Muscle of leg (tissue), 11 donors: ENCODE measurements around the gene TMBIM6. TPM values are rescaled to one million over a fixed set of nuclear protein-coding genes. Genes with fewer than 3 reads are reported as not detected.

Source experiments
- DNase-seq: peaks from one replicate; pipeline ENCODE4 v3.0.0; 2013
- H3K27ac ChIP-seq: one replicate; pipeline ENCODE4 v1.5.1; 2013; ENCODE audit warnings: mild to moderate bottlenecking, low read length, control low read depth
- H3K27me3 ChIP-seq: one replicate; pipeline ENCODE4 v1.6.1; 2013; ENCODE audit warnings: low read length; ENCODE audit not compliant: control insufficient read depth, insufficient read depth
- H3K36me3 ChIP-seq: one replicate; pipeline ENCODE4 v1.6.1; 2013; ENCODE audit warnings: low read length; ENCODE audit not compliant: control insufficient read depth, insufficient read depth
- H3K4me1 ChIP-seq: one replicate; pipeline ENCODE4 v1.6.1; 2013; ENCODE audit warnings: low read length; ENCODE audit not compliant: control insufficient read depth, insufficient read depth
- H3K4me3 ChIP-seq: one replicate; pipeline ENCODE4 v1.5.1; 2013; ENCODE audit warnings: low read length, control low read depth
- H3K9me3 ChIP-seq: replicated peaks from 2 replicates; pipeline ENCODE4 v1.6.1; 2013; ENCODE audit warnings: low read depth, low read length; ENCODE audit not compliant: control insufficient read depth
- WGBS: methylation state at CpG from one replicate; pipeline ENCODE4 v1.1.5; 2013; ENCODE audit warnings: missing lambda C conversion rate; ENCODE audit not compliant: insufficient coverage; 5-methylcytosine and 5-hydroxymethylcytosine counted together
- polyA plus RNA-seq, 8 donors: library from polyadenylated mRNA; unstranded; fragments of 120-200 nt; gene quantifications; one replicate each; pipeline versions ENCODE4 v1.2.1 to v1.2.3, GENCODE V29; 2013; ENCODE audit warnings: inconsistent platforms in 1 of 8, low replicate concordance in 1 of 8; ENCODE audit not compliant: insufficient read length in 8 of 8, insufficient read depth in 1 of 8
- total RNA-seq: library from RNA; stranded (reverse); fragments of 120-200 nt; gene quantifications from one replicate; pipeline ENCODE4 v1.2.4, GENCODE V29; 2013

TMBIM6 gene
- total and polyA plus RNA-seq, 9 donors, result 211 to 272 (median 243) TPM

- Histone ChIP-seq H3K4me3 (no peak overlapping the region), H3K27ac (no peak overlapping the region), H3K4me1 (peaks cover 11% of the 10 kb centered on the region), H3K36me3 (peaks cover 4% of the 10 kb centered on the region), H3K9me3 (no peaks in the 10 kb centered on the region), H3K27me3 (no peaks in the 10 kb centered on the region)
- 40% methylated on average over 1 of the region's 3 CpGs for WGBS
- no peak for DNase-seq
These were observed 3.1 kb downstream of the TMBIM6 start for GRCh38 chr12:49744363-49744885.

- Histone ChIP-seq H3K36me3 (peaks cover 14% of the 10 kb centered on the region), H3K27me3 (no peaks in the 10 kb centered on the region), H3K4me3 (no peak overlapping the region), H3K9me3 (no peaks in the 10 kb centered on the region), H3K27ac (no peak overlapping the region), H3K4me1 (peaks cover 3% of the 10 kb centered on the region)
- DNase-seq, result no peak
- no CpG with 5 or more reads among the region's 1 CpG for WGBS
These were observed 6.9 kb downstream of the TMBIM6 start for GRCh38 chr12:49748306-49748705.

GRCh38 chr12:49748800-49749199, 7.4 kb downstream of the TMBIM6 start:
- H3K4me3 ChIP-seq, result no peak overlapping the region
- H3K36me3 ChIP-seq, result peaks cover 18% of the 10 kb centered on the region
- H3K9me3 ChIP-seq, result no peaks in the 10 kb centered on the region
- no CpG with 5 or more reads among the region's 3 CpGs for WGBS
- DNase-seq, result no peak
- H3K4me1 ChIP-seq, result peaks cover 3% of the 10 kb centered on the region
- H3K27me3 ChIP-seq, result no peaks in the 10 kb centered on the region
- no peak overlapping the region for H3K27ac ChIP-seq

DNA sequence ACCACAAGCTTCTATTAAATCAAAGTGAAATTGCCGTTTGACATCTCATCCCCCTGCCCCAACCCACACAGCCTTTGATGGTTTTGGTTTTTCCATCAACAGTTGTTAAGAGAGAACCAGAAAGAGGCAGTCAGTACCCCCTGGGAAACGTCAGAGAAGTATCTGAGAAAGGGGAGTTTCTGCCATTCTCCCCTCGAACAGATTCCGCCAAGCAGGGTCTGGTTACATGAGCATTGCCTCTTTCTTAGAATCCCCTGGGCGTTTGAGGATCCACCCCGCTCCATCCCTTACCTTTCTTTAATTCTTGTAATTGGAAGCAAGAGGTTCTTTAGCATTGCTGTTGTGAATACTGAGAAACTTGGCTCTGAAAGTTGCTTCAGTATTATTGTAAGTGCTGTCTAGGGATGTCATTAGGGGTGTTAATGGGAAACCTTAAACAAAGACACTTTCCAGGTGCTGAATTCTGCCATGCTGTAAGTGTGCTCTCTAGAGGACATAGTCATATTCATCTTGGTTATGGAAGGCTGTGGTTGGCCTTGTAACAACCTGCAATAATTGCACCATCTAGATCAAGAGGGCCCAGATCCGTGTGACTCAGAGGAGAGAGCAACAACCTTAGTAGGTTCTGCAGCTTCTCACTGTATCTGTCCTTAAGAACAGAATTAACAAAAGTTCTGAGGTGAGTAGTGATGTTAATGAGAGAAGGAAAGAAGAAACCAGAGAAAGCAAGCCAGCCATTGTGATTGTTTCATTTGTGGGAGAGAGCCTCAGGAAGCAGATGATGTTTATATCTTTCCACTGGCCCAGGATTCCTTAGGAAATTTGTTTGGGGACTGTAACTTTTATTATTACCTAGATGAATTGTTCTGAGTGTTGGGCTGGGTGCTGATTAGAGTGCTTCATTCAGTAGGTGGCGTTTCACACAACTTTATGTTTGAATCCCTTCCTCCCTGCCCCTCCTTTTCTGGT, 9.0 kb downstream of the TMBIM6 start:
- no CpG with 5 or more reads among the region's 8 CpGs for WGBS
- H3K27ac ChIP-seq, result no peak overlapping the region
- peaks cover 21% of the 10 kb centered on the region for H3K36me3 ChIP-seq
- H3K4me3 ChIP-seq, result no peak overlapping the region
- peaks cover 3% of the 10 kb centered on the region for H3K4me1 ChIP-seq
- H3K27me3 ChIP-seq, result no peaks in the 10 kb centered on the region
- H3K9me3 ChIP-seq, result no peaks in the 10 kb centered on the region
- no peak for DNase-seq

- Histone ChIP-seq H3K27ac (no peak overlapping the region), H3K36me3 (peaks cover 28% of the 10 kb centered on the region), H3K4me1 (peaks cover 3% of the 10 kb centered on the region)
These were observed 9.6 kb downstream of the TMBIM6 start for GRCh38 chr12:49750996-49751393.

DNA sequence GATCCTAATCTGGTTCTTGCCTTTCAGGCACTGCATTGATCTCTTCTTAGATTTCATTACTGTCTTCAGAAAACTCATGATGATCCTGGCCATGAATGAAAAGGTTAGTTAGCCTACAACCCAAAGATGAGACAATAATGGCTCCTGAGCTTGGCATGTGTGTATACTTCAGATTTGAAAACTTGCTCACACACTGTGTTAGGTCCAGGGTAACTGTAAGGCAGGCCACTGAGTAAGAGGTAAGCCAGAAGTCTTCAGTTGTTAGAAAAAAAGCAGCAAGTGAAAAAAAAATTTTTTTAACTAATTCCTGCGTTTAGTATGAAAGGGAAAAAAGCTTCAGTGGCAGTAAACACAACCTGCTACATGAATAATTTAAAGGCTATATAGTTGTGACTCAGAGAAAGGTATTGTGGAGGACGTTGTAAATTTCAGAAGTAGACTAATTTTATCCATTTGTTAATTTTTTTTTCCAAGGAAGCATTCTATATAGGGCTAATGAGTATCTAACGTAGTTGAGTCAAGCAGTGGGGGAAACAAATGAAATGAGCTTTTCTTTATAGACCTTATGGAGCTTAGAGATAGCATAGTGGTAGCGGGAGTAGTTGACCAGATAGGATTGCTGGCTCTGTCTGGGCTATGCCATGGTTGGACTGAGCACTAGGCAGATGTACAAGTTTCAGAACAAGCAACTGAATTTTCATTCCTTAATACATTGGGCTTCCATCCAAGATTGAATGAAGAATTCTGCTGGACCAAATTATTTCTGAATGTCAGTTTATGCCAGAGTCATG, 20.5 kb downstream of the TMBIM6 start:
- Histone ChIP-seq H3K9me3 (no peaks in the 10 kb centered on the region), H3K4me3 (no peak overlapping the region), H3K27ac (no peak overlapping the region), H3K27me3 (no peaks in the 10 kb centered on the region), H3K4me1 (no peaks in the 10 kb centered on the region), H3K36me3 (peaks cover 78% of the 10 kb centered on the region)
- no peak for DNase-seq
- WGBS, result no CpG with 5 or more reads among the region's 4 CpGs

More at GRCh38 chr12:49750996-49751393, 9.6 kb downstream of the TMBIM6 start:
- Histone ChIP-seq H3K27me3 (no peaks in the 10 kb centered on the region), H3K9me3 (no peaks in the 10 kb centered on the region), H3K4me3 (no peak overlapping the region)
- 57% methylated on average over 1 of the region's 1 CpG for WGBS
- no peak for DNase-seq

DNA sequence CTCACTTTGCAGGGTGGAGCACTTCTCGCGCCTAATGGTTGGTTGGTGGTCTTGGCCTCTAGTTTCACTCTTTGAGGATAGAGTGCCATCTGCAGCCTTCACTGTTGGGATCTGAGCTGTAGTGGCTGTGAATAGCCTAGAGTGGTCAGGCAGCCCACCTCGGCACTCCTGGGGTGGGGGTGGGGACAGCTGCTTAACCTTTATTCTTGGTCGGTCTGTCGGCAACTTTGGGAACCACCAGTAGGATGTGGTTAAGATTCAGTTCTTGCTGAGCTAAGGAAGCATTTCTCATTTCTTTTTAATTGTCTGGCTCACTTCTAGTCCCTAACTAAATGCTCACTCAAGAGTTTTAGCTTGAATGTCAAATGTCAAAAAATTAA, 21.1 kb downstream of the TMBIM6 start:
- Histone ChIP-seq H3K36me3 (peaks cover 73% of the 10 kb centered on the region), H3K4me3 (no peak overlapping the region), H3K27me3 (no peaks in the 10 kb centered on the region), H3K27ac (no peak overlapping the region), H3K9me3 (no peaks in the 10 kb centered on the region), H3K4me1 (no peaks in the 10 kb centered on the region)
- DNase-seq, result no peak
- no CpG with 5 or more reads among the region's 5 CpGs for WGBS

- Histone ChIP-seq H3K4me1 (no peaks in the 10 kb centered on the region), H3K27me3 (no peaks in the 10 kb centered on the region), H3K27ac (no peak overlapping the region), H3K9me3 (no peaks in the 10 kb centered on the region), H3K4me3 (no peak overlapping the region), H3K36me3 (peaks cover 67% of the 10 kb centered on the region)
- 24% methylated on average over 6 of the region's 8 CpGs for WGBS
- DNase-seq, result peak; percentile 46
These were observed 21.7 kb downstream of the TMBIM6 start for GRCh38 chr12:49763006-49763591.

GRCh38 chr12:49764126-49764525, 22.8 kb downstream of the TMBIM6 start:
- DNase-seq, result no peak
- Histone ChIP-seq H3K9me3 (no peaks in the 10 kb centered on the region), H3K27ac (no peak overlapping the region), H3K36me3 (peaks cover 57% of the 10 kb centered on the region), H3K27me3 (no peaks in the 10 kb centered on the region), H3K4me1 (no peaks in the 10 kb centered on the region), H3K4me3 (no peak overlapping the region)
- WGBS, result 100% methylated on average over 1 of the region's 3 CpGs

DNA sequence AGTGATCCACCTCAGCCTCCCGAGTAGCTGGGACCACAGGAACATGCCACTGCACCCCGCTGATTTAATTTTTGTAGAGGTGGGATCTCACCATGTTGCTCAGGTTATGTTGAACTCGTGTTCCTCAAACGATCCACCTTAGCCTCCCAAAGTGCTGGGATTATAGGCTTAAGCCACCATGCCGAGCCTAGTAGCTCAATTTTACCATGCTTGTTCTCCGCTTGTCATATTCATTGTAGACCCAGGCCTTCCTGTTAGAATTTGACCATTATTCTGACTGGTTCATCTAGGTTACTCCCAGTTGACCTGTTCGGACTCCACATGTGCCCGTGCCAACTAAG, 24.7 kb downstream of the TMBIM6 start:
- peaks cover 41% of the 10 kb centered on the region for H3K36me3 ChIP-seq
- no peaks in the 10 kb centered on the region for H3K4me1 ChIP-seq
- no peaks in the 10 kb centered on the region for H3K9me3 ChIP-seq
- DNase-seq, result no peak
- no peak overlapping the region for H3K4me3 ChIP-seq
- WGBS, result 89% methylated on average over 6 of the region's 8 CpGs
- no peak overlapping the region for H3K27ac ChIP-seq
- H3K27me3 ChIP-seq, result no peaks in the 10 kb centered on the region
